BE2C (cell line): ENCODE data around the gene URGCP.

Experiments used
- DNase-seq: peaks from one replicate; pipeline ENCODE4 v3.0.0-alpha.2; 2020
- H3K27me3 ChIP-seq: fragments of 250-450 bp; sonication (Bioruptor Pico); 2 replicates; pipeline ENCODE4 v1.5.1; 2020; ENCODE audit warnings: mild to moderate bottlenecking
- H3K36me3 ChIP-seq: fragments of 250-450 bp; sonication (Bioruptor Pico); 2 replicates; pipeline ENCODE4 v1.5.1; 2020; ENCODE audit warnings: mild to moderate bottlenecking
- H3K4me1 ChIP-seq: fragments of 250-450 bp; sonication (Bioruptor Pico); 2 replicates; pipeline ENCODE4 v1.5.1; 2020
- H3K4me3 ChIP-seq: 2 replicates; pipeline ENCODE4 v1.5.1; 2011; ENCODE audit warnings: low read depth, low read length
- H3K9me3 ChIP-seq: fragments of 250-450 bp; sonication (Bioruptor Pico); 2 replicates; pipeline ENCODE4 v1.5.1; 2020
- CTCF ChIP-seq: IDR thresholded peaks from 2 replicates; pipeline ENCODE4 v1.5.1; 2012; ENCODE audit warnings: mild to moderate bottlenecking, low read depth, low read length

The URGCP gene

GRCh38 chr7:43868181-43868580 is 38.2 kb downstream of the URGCP start:
- H3K36me3 ChIP-seq = peaks cover 19% of the 10 kb centered on the region
- no peaks in the 10 kb centered on the region for H3K4me1 ChIP-seq
- TF ChIP-seq CTCF = no peak
- H3K27me3 ChIP-seq = no peaks in the 10 kb centered on the region
- DNase-seq = no peak
- peak overlapping the region; percentile 86 for H3K4me3 ChIP-seq
- H3K9me3 ChIP-seq = no peaks in the 10 kb centered on the region; the same call in 1 of the 2 replicates

- no peaks in the 10 kb centered on the region for H3K9me3 ChIP-seq
- no peaks in the 10 kb centered on the region for H3K27me3 ChIP-seq
- H3K4me1 ChIP-seq = no peaks in the 10 kb centered on the region
- peaks cover 19% of the 10 kb centered on the region for H3K36me3 ChIP-seq
- TF ChIP-seq CTCF = no peak
- no peak overlapping the region for H3K4me3 ChIP-seq
- DNase-seq = no peak
Observed at GRCh38 chr7:43865277-43865676, 41.1 kb downstream of the URGCP start.

GRCh38 chr7:43864126-43864525 is 42.3 kb downstream of the URGCP start:
- H3K36me3 ChIP-seq = peaks cover 19% of the 10 kb centered on the region
- TF ChIP-seq CTCF = no peak
- no peaks in the 10 kb centered on the region for H3K9me3 ChIP-seq
- DNase-seq = no peak
- H3K27me3 ChIP-seq = no peaks in the 10 kb centered on the region
- H3K4me3 ChIP-seq = no peak overlapping the region
- H3K4me1 ChIP-seq = no peaks in the 10 kb centered on the region

- DNase-seq = no peak
- H3K36me3 ChIP-seq = no peaks in the 10 kb centered on the region
- TF ChIP-seq CTCF = no peak
Observed at GRCh38 chr7:43856996-43857395, 49.4 kb downstream of the URGCP start.

GRCh38 chr7:43856316-43856715 is 50.1 kb downstream of the URGCP start:
- no peaks in the 10 kb centered on the region for H3K36me3 ChIP-seq
- no peaks in the 10 kb centered on the region for H3K4me1 ChIP-seq
- H3K9me3 ChIP-seq = peaks cover 4% of the 10 kb centered on the region; the same call in 1 of the 2 replicates
- DNase-seq = no peak
- H3K4me3 ChIP-seq = no peak overlapping the region
- no peaks in the 10 kb centered on the region for H3K27me3 ChIP-seq
- no peak for TF ChIP-seq CTCF

More at GRCh38 chr7:43856996-43857395, 49.4 kb downstream of the URGCP start:
- Histone ChIP-seq H3K9me3 (peaks cover 4% of the 10 kb centered on the region; the same call in 1 of the 2 replicates), H3K27me3 (no peaks in the 10 kb centered on the region), H3K4me3 (no peak overlapping the region), H3K4me1 (no peaks in the 10 kb centered on the region)

- DNase-seq = no peak
- Histone ChIP-seq H3K27me3 (no peaks in the 10 kb centered on the region), H3K4me1 (no peaks in the 10 kb centered on the region), H3K9me3 (peaks cover 4% of the 10 kb centered on the region), H3K4me3 (no peak overlapping the region), H3K36me3 (no peaks in the 10 kb centered on the region)
- TF ChIP-seq CTCF = no peak
Observed at GRCh38 chr7:43855176-43855575, 51.2 kb downstream of the URGCP start.
